ENCODE results near the gene FBXW7.
"Not testable (repeated sequence)": the region's sequence is repeated elsewhere in the genome, so short reads cannot be mapped to it uniquely, and the experiment has no call there.

The FBXW7 gene

DNA sequence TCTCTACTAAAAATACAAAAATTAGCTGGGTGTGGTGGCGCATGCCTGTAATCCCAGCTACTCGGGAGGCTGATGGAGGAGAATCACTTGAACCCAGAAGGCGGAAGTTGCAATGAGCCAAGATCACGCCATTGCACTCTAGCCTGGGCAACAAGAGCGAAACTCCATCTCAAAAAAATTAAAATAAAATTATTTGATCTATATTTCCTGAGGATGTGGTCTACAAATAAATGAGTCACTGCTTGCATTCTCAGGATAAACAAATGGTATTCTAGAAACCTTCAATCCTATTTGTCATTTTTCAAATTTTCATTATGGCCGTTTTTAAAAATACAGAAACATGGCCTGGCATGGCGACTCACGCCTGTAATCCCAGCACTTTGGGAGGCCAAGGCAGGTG is 8.6 kb upstream of the FBXW7 start:
- not testable (repeated sequence) for DNase-seq

DNA sequence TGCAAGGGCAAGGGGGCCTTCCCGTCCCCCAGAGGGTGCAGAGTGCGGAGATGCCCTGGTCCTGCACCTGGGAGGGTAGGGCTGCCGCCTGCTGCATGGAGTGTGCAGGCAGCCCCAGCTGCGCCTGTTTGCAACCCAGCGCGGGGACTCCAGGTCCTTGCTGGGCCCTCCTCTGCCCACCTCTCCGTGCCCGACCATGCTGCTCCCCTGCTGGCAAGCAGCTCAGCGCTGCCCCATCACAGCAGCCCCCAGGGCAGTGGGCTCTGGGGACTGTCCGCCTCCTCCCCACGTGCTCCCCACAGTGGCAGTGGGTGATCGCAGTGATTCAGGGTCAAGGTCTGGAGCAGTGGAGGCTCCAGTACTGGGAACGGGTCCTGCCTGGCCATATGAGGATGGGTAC is 5.0 kb upstream of the FBXW7 start:
- no peak for DNase-seq

DNA sequence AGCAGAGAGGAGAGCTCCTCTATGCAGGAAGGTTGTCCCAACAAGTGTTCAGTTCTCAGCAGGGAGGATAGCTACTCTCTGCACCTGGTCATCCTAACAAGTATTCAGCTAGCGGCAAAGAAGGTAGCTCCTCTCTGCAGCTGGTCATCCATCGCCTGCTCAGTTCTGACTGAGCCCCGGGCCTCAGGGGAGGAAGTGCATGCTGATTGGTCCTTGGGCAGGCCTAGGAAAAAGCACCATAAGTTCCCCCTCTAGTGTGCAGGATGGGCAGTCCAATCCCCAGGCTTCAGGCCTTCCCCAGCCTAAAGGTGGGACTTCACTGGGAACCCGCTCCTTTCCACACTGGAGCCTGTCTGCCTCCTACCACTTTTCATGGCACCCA is 4.4 kb upstream of the FBXW7 start:
- no peak for DNase-seq

DNA sequence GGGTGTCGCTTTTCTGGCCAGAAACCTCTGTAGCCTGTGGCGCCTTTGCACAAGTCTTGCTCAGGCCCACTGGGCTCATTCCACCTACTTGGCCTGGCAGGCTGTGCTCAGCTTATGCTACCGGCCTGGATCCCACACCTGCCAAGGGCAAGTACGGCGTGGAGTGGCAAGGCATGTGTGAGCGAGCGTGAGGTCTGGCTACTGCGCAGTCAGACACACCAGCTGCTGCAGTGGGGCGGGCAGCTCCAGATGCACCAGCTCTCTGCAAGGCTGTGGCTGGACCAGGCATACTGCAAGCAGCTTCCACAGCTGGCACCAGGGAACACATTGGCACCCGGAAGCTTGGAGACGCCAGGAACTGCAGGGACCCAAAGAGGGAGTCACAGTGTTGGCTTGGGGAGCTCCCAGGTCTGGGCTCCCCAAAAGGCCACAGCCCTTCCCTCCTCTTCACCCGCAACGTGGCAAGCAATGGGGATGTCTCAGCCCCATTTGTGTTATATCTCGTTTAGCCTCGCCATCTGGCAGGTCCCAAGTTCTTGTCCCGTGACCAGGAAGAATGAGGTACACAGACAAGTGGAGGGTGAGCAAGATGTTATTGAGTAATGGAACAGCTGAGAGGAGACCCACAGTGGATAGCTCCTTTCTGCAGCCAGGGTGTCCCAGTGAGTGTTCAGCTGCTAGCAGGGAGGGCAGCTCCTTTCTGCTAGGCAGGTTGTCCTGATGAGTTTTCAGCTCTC is 3.8 kb upstream of the FBXW7 start:
- DNase-seq, result no peak

DNA sequence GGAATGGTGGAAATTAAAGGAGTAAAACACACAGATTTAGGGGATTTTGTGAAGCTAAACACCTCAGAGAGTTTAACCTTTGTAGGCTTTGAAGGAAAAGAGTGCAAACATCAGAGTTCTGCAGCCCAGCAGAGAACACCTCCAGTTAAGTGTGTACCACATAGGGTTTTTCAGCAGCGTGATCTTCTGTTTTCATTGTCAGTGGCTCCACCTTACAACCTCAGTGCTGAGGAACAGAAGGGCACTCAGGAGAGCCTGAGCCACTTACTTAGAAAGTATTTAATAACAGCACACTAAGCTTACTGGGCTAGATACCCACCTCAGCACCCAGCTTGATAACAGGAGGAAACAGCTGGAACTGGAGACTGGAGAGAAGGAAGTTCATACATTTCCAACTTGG is 2.0 kb upstream of the FBXW7 start:
- no peak for DNase-seq

DNA sequence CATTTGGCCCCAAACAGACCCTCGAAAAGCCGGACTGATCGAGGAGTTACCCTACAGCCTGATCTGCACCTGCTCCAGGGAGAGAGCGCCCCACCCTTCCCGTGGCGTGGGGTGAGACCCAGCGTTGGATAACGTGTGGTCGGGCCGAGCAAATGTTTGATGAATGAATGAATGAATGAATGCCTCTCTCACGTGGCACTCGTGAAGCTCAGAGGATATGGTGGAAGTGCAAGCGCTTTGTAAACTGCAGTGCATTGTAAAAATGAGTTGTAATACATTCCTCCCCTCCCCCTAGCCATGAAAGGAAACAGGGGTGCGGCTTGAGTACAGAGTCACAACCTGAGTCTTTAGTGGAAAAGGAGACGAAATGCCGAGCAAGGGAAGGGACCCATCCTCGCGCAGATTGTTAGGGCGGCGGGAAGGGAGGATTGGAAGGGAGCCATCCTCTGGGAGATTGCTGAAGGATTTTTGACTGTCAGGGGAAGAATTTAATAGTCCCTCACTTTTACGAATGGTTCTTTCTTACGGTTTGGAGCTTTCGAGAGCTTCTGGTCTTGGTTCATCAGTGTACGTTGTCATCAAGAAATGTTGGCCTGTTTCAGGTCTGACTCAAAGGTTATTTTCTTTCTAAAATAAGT is 772 bp upstream of the FBXW7 start:
- no peak for DNase-seq

DNA sequence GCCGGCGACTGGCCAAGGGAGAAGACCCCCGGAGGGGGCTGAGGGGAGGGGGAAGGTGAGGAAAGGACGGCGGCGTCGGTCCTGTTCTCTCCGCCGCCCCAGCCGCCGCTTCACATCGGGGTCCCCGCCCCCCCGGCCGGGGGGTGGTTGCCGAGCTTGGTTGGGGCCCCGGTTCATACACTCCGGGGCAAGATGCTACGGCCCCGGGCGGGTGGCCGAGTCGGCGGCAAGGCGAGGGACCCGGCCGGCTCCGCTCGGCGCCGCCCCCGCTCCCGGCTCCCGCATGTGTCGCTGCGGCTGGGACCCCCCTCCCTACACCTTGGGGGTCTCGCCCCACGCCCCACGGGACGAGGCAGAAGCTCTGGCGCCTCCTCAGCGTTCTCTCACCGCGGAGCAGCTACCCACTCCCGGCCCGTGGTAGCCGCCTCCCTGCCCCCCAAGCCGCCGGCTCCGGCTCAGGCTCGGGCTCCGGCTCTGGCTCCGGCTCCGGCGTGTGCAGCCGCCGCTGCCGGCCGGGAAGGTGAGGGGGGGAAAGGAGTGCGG is 461 bp downstream of the FBXW7 start:
- no peak for DNase-seq

DNA sequence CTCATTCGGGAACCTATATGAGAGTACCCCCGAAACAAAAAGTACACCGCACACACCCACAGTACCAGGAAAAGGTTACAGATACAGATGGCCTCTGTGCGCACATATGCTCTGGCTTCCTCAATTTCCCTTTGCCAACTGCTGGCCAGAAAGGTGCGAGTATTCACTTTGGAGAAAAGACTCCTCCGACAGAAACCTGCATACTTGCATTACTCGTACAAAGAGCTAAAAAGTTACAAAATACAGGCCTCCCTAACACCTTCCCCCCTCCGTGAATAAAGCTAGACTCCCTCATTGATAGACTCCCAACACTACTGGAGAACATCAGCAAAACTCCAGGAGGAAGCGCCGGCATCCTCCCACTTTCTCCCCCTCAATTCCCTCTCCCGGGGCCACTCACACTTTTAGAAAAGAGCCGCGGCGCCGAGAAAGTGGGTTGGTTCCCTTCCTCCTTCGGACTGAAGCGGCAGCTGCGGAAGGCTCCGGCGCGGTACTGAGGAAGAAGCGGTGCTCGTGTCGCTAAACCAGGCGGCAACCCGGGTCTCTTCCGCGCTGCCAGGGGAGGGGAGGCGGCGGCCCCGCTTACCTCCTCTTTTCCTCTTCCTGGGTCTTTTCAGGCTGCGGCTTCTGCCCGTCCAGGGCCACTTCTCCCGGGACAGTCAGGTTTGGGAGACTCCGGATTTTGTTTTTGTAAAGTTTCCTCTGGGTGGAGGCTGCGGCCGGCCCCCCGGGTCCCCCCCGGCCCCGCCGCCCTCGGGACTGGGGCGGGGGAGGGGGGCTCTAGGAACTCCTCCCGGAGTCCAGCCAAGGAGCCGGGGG is 1.1 kb downstream of the FBXW7 start:
- peak; percentile 30 to 44 for DNase-seq

DNA sequence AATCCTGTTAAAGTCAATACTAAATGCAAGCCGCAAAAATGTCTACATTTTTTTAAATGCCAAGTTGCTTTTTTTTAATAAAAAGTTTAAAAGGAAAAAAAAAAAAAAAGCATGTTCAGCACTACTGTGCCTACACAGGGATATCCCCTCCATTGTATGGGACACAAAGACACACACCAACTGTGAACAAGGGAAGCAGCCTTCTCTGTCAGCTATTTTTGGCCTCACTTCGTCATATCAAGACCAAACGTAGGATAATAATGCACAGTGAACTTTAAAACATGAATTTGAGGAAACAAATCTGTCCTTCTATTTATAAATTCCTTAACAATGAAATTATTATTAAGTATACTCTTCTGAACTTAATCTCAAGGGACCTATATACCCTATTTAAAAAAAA is 4.4 kb downstream of the FBXW7 start:
- no peak for DNase-seq

DNA sequence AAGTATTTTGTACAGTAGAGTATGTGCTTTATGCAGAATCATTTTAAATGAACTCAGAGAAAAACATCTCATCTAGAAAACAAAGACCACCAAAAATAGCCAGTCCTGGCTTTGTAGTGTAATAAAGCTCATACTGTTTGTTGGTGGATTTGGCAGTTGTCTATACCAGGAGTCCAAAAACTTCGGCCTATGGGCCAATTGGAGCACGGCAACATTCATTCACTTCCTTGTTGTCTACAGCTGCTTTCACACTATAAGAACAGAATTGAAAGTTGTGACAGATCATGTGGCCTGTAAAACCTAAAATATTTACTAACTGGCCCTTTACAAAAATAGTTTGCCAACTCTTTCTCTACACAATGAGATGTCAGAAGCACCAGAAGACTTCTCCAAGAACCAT is 5.3 kb downstream of the FBXW7 start:
- DNase-seq, result no peak

DNA sequence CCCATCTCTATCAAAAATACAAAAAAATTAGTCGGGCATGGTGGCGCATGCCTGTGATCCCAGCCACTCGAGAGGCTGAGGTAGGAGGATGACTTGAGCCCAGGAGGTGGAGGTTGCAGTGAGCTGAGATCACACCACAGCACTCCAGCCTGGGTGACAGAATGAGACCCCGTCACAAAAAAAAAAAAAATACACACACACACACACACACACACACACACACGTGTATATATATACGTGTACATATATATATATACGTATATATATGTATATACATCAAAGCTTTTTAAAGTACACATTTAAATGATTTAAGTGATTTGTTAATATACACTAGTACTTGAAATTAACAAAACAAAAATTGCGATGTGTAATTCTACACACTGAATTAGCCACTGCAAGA is 6.0 kb downstream of the FBXW7 start:
- DNase-seq, result no peak

DNA sequence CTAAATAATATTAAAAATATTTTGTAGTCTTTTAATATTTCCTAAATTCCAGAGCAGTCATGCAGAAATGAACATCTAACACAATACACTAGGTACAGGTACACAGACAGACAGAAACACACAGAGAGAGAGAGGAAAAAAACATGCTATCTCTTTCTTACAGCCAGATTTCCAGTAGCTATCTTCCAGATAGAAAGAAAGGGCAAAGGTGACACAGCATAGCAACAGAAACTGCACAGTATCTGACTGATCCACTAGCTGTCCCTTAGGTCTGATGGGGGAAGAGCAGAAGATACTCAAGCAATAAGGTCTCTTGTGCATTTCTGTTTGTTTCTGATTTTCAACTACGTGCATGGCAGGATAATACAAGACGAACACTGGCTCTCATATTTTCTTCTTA is 7.8 kb downstream of the FBXW7 start:
- no peak for DNase-seq

DNA sequence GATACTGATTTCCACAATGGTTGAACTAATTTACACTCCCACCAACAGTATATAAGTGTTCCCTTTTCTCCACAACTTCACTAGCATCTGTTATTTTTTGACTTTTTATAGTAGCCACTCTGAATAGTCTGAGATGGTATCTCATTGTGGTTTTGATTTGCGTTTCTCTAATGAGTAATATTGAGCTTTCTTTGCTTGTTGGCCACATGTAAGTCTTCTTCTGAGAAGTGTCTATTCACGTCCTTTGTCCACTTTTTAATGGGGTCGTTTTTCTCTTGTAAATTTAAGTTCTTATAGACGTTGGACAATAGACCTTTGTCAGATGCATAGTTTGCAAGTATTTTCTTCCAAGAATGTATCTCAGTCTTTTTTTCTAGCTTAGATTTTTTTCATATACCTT is 10.0 kb downstream of the FBXW7 start:
- no peak for DNase-seq

DNA sequence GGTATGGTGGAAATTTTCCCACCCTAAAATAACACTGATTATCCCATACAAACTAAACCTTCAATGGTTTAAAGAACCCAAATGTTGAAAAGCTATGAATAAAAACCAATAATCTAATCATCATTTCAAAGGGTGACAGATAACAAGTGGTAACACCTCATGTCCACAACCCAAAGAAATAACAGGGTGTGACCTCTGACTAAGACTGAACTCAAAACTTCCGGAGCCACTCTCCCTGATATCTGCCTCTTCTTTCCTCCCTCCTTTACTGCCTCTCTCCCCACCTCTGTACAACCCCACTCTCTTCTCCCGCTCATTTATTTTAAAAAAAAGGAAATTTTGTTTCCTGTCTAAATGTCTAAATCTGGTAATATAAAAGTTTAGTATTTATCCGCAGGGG is 11.5 kb downstream of the FBXW7 start:
- DNase-seq, result no peak

DNA sequence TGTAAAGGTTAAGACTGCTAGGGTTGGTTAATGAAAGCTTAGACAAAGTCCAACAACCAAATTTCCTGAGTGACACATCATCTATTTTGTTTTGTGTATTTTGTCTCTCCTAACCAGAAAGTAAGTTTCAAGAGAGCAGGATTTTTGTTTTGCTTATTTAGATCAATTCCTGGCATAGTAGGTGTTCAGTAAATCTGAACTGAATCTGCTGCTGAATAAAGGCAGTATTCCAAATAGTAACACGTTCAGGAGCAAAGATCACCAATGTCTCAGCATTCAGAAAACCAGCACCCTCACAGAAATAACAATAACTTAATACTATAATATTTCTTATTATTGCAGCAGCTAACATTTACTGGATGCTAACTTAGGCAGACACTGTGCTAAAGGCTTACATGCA is 12.2 kb downstream of the FBXW7 start:
- DNase-seq, result no peak

DNA sequence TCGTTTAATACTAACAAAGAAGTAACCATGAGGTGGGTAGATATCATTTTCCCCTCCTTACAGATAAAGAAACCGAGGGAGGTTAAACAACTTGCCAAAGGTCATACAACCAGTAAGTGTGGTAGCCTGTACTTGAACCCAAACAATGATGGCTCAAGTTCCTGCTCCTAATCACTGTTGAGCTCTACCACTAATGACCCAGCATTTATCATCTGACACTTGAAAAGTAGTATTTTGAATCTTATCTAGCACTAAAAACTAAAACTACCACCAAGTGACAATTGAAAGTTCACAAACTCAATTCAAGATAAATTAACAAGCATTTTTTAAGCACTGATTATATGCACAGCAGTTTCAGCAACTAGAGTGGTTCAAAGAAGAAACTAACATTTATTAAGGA is 13.1 kb downstream of the FBXW7 start:
- no peak for DNase-seq

DNA sequence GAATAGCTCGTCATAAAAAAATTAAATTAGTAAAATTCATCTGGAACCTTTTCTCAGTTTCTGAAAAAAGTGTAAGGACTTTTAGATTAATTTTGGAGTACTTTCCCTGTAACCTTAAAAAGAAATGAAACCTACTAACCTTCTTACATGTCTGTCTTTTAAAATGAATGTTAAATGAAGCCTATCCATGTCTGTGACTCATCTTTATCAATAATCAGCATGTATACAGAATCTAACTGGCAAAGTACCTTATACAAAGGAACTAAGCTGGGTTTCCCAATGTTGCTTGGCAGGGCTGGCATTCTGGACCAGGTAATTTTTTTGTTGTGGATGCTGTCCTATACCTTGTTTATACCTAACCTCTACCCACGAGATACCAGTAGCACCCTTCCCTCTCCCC is 13.6 kb downstream of the FBXW7 start:
- no peak for DNase-seq

DNA sequence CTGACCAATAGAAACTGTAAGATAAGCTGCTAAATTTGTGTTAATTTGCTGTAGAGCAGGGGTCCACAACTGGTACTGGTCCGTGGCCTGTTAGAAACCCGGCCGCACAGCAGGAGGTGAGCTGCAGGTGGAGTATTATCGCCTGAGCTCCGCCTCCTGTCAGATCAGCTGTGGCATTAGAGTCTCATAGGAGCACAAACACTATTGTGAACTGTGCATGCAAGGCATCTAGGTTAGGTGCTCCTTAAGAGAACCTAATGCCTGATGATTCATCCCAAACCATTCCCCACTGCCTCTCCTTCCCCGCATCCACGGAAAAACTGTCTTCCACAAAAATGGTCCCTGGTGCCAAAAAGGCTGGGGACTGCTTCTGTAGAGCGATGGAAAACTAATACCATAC is 19.7 kb downstream of the FBXW7 start:
- no peak for DNase-seq

DNA sequence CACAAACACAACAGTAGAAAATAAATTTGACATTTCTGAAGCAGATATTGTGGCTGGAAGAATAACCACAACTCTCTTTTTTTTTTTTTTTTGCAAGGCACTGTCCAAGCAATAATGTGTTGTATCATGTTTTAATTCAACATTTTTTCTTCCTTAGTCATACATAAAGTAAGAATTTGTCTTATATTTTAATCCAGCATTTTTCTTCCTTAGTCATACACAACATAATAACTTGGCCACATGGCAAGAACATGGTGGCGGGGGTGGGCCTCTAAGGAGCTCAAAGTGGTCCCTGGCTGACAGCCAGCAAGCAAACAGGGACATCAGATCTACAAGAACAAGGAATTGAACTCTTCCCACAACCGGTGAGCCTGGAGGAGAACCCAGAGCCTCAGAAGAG is 20.2 kb downstream of the FBXW7 start:
- DNase-seq, result no peak

DNA sequence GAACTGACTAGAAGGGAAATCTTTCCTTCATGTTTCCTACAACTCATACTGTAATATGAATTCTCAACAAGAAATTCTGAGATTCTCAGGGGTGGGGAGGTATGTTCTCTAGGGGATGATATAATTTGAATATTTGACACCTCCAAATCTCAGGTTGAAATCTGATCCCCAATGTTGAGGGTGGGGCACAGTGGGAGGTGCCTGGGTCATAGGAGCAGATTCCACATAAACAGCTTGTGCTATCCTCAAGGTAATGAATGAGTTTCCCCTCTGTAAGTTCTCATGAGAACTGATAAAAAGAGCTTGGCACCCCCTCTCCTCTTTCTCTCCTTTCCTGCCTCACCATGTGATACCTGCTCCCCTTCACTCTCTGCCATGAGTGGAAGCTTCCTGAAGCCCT is 21.5 kb downstream of the FBXW7 start:
- no peak for DNase-seq

DNA sequence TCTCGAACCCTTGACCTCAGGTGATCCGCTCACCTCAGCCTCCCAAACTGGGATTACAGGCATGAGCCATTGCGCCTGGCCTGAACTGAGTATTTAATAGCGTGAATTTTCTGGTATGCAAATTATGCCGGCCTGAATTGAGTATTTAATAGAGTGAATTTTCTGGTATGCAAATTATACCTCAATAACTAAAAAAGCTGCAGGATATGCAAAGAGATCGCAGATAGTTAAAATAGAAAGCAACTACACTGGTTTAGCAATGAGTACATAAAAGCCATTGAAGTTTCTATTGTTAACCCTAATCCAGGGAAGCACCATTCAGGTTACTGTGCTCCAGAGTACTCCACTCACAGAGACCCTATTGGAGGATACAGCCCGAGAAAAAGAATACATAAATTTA is 22.8 kb downstream of the FBXW7 start:
- no peak for DNase-seq

DNA sequence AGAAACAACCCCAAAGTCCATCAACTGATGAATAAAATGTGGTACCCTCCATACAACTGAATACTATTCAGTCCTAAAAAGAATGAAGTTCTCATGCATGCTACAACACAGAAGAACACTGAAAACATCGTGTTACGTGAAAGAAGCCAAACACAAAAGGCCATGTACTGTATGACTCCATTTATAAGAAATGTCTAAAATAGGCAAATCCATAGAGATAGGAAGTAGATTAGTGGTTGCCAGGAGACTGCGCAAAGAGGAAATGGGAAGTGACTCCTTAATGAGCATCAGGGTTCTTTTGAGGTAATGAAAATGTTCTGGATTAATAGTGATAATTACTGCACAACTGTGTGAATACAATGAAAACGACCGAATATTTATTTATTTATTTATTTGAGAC is 23.4 kb downstream of the FBXW7 start:
- DNase-seq, result no peak

DNA sequence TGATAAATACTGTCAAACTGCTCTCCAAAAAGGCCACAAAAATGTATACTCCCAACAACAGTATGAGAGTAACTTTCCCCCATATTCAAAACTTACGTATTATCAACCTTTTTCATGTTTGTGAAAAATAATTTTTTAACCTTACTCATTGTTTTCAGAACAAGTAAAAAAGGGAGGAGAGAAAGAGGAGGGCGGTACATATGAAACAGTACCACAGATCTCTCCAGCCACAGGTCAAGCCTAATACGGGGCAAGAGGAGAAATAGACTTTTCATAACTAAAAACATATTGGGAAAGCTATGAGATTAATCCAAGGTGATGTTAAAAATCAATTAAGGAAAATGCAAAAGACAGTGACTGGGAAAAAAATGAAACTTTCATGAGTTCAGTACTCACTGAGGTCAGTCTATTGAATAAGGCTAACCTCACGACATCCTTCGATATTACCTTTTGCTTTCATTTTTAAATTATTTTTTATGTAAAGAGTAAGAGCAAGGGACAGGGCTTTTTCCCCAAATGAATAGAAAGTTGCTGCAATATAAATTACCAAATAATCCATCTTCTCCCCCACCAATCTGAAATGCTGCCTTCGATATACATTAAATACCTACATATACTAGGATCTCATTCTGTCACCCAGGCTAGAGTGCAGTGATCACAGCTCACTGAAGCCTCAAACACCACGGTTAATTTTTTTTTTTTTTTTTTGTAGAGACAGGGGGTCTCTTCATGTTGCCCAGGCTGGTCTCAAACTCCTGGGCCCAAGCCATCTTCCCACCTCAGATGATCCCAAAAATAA is 25.3 kb downstream of the FBXW7 start:
- no peak for DNase-seq

All from stimulated activated CD4-positive, alpha-beta T cell treated with anti-CD3 and anti-CD28 coated beads, Interleukin-2, amount 100 ng/mL, for 48 hours (primary cell).